WERI-Rb-1 (cell line): Measurements from ENCODE around the gene COLQ.
"Not testable (repeated sequence)": the region's sequence is repeated elsewhere in the genome, so short reads cannot be mapped to it uniquely, and the experiment has no call there.

Experiments
- DNase-seq: peaks from one replicate; pipeline ENCODE4 v3.0.0-alpha.2; 2020
- H3K27ac ChIP-seq: fragments of 250-450 bp; sonication (Bioruptor Pico); 2 replicates; pipeline ENCODE4 v1.5.1; 2020; ENCODE audit warnings: mild to moderate bottlenecking, moderate library complexity
- H3K27me3 ChIP-seq: fragments of 250-450 bp; sonication (Bioruptor Pico); 2 replicates; pipeline ENCODE4 v1.5.1; 2021; ENCODE audit warnings: mild to moderate bottlenecking, low read depth, moderate library complexity; ENCODE audit not compliant: insufficient read depth, severe bottlenecking
- H3K36me3 ChIP-seq: fragments of 250-450 bp; sonication (Bioruptor Pico); 2 replicates; pipeline ENCODE4 v1.5.1; 2020; ENCODE audit warnings: mild to moderate bottlenecking, moderate library complexity
- H3K4me3 ChIP-seq: 2 replicates; pipeline ENCODE4 v1.5.1; 2011; ENCODE audit warnings: low read depth, mild to moderate bottlenecking, control low read depth, low read length
- H3K9me3 ChIP-seq: fragments of 250-450 bp; sonication (Bioruptor Pico); 2 replicates; pipeline ENCODE4 v1.5.1; 2021; ENCODE audit warnings: mild to moderate bottlenecking, moderate library complexity; ENCODE audit not compliant: severe bottlenecking
- TF ChIP-seq, protein P1 (sequence below): IDR thresholded peaks from 2 replicates; pipeline ENCODE4 v1.5.1; 2011; ENCODE audit warnings: low read depth, mild to moderate bottlenecking, control low read depth, inconsistent platforms, low read length

The COLQ gene

DNA sequence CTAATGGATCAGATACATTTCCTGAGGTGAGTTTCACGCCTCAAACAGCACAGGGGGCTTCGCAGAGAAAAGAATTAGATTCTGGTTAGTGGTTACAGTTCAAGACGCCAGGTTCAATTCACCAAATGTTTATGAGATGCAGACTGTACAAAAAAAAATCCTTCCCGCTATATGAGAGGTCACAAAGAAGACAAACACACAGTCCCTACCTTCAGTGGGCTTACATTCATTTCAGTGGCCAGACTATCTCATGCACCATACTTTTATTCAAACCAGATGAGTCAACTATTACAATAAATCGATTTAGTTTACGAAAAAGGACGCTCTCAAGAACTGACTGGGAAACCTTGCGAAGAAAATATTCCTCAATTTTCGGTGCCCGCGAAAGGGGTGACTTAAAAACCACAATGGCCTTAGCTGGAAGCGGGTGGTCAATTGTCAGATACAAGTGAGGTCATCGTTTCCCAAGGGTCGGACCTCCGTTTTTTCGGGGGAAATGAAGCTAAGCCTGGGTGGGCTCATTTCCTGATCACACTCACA lies 94.9 kb downstream of the COLQ start:
- no peak for DNase-seq
- TF ChIP-seq, protein P1, sequence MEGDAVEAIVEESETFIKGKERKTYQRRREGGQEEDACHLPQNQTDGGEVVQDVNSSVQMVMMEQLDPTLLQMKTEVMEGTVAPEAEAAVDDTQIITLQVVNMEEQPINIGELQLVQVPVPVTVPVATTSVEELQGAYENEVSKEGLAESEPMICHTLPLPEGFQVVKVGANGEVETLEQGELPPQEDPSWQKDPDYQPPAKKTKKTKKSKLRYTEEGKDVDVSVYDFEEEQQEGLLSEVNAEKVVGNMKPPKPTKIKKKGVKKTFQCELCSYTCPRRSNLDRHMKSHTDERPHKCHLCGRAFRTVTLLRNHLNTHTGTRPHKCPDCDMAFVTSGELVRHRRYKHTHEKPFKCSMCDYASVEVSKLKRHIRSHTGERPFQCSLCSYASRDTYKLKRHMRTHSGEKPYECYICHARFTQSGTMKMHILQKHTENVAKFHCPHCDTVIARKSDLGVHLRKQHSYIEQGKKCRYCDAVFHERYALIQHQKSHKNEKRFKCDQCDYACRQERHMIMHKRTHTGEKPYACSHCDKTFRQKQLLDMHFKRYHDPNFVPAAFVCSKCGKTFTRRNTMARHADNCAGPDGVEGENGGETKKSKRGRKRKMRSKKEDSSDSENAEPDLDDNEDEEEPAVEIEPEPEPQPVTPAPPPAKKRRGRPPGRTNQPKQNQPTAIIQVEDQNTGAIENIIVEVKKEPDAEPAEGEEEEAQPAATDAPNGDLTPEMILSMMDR, result no peak
- Histone ChIP-seq H3K36me3 (peaks cover 58% of the 10 kb centered on the region), H3K27me3 (no peaks in the 10 kb centered on the region), H3K27ac (peak overlapping the region; percentile 77), H3K9me3 (no peaks in the 10 kb centered on the region), H3K4me3 (peak overlapping the region; percentile 76)

DNA sequence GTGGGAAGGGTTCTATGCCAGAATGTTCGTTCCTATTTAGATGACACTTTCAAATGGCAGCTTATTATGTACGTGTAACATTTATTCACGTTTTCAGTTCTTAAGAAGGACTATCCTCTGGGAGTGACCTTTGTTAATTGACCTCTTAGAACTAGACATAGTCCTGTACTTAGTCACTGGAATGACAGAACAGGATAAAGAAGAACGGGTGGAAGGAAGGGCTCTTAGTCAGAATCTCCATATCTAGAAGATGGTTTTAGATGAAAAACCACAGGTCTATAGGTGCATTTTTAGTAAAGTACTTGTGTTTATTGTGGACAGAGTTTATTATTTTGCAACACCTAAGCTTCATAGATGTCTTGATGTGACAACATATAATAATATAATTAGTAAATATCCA lies 100.6 kb downstream of the COLQ start:
- H3K36me3 ChIP-seq, result peaks cover 55% of the 10 kb centered on the region
- no peak overlapping the region for H3K4me3 ChIP-seq
- DNase-seq, result no peak
- TF ChIP-seq, protein P1, result no peak
- no peaks in the 10 kb centered on the region for H3K27me3 ChIP-seq
- no peaks in the 10 kb centered on the region for H3K9me3 ChIP-seq
- no peak overlapping the region for H3K27ac ChIP-seq

DNA sequence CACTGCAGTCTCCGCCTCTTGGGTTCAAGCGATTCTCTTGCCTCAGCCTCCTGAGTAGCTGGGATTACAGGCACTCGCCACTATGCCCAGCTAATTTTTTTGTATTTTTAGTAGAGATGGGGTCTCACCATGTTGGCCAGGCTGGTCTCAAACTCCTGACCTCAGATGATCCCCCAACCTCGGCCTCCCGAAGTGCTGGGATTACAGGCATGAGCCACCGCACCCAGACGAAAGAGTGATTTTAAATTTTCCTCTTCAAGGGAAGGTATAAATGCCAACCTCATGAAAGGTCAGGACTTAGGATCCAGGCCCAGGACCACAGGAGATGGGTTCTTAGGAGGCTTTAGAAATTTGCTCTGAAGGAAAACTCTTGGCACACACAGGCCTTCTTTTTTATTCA lies 110.5 kb downstream of the COLQ start:
- H3K27ac ChIP-seq, H3K27me3 ChIP-seq, H3K4me3 ChIP-seq, H3K9me3 ChIP-seq, DNase-seq: not testable (repeated sequence)
- H3K36me3 ChIP-seq, result peaks cover 45% of the 10 kb centered on the region

DNA sequence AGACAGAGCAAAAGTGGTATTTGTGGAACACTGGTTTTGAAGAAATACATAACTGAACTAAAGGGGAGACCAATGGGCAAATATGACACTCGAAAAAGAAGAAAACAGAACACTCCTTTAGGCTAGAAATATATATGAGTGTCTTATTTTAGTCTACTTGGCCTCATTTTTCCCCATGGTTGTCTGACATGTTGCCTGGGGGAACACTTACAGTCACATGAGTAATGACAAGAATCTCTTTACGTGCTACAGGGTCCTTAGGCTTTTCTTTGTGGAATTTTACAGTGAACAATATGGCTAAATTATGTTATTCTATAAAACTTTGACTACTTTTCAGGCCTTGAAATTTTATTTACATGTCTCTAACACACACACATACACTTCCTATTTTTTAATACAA lies 111.7 kb downstream of the COLQ start:
- no peaks in the 10 kb centered on the region for H3K9me3 ChIP-seq
- DNase-seq, result no peak
- no peak overlapping the region for H3K27ac ChIP-seq
- peaks cover 33% of the 10 kb centered on the region for H3K36me3 ChIP-seq
- TF ChIP-seq, protein P1, result no peak
- H3K27me3 ChIP-seq, result no peaks in the 10 kb centered on the region
- H3K4me3 ChIP-seq, result no peak overlapping the region

DNA sequence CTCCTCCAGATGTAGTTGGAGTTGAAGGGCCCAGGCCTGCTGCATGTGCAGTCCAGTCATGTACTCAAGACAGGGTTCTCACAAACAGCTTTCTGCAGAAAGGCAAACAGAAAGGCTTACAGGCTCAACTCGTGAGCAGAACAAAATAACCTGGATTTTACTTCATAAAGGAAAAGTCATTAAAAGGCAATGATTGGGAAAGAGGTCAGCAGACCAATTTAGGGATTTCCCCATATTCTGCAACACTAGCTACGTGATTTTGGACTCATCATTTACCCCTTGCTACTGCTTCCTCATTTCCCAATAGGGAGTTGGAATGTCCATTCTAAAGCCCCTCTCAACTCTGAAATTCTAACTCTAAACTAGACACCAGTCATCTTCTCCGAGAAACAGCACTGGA lies 112.3 kb downstream of the COLQ start:
- no peak for DNase-seq
- TF ChIP-seq, protein P1, result no peak
- H3K36me3 ChIP-seq, result peaks cover 28% of the 10 kb centered on the region
- no peaks in the 10 kb centered on the region for H3K9me3 ChIP-seq
- no peak overlapping the region for H3K27ac ChIP-seq
- H3K27me3 ChIP-seq, result no peaks in the 10 kb centered on the region
- H3K4me3 ChIP-seq, result no peak overlapping the region

DNA sequence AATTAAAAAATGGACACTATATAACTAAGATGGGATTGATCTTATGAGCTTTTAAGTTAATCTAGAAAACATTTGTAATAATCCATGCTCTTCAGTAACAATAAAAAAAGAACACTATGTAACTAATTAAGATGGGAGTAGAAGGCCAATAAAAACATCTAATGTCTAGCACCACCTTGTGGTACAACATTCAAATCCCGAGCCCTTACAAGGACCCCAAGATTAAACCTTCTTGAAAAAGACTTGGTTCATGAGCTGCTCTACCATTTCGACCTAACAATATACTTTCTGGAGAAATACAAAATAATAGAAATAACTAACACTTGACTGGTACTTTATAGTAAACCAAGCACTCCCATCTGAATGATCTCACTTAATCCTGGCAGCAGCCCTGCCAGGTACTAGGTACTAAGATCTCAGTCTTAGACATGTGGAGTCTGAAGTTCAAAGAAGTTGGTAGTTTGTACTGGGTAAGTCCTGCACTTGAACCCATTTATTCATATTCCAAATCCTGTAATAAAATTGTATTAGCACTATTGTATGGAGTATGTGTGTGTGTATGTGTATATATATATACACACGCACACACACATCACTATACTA lies 116.0 kb downstream of the COLQ start:
- no peak for DNase-seq
- H3K36me3 ChIP-seq, result peaks cover 3% of the 10 kb centered on the region
- H3K9me3 ChIP-seq, result no peaks in the 10 kb centered on the region
- H3K4me3 ChIP-seq, result no peak overlapping the region
- H3K27ac ChIP-seq, result no peak overlapping the region
- TF ChIP-seq, protein P1, result peak; percentile 32; the same call in 1 of the 2 replicates
- H3K27me3 ChIP-seq, result no peaks in the 10 kb centered on the region
